T-cell (primary cell): ENCODE data around the gene RPUSD3. TPM values are rescaled to one million over a fixed set of nuclear protein-coding genes. Genes with fewer than 3 reads are reported as not detected.
A peak's percentile ranks its signal among the peaks of the same experiment; 100 is the strongest.
"Not testable (repeated sequence)": the region's sequence is repeated elsewhere in the genome, so short reads cannot be mapped to it uniquely, and the experiment has no call there.

ENCODE experiments used
- ATAC-seq, 4 experiments: fragments of 200-7000 bp in 3 of 4; fragments of 150-1000 bp in 1 of 4; cut with Tn5 transposase; replicated peaks in 1 of 4; 1 replicate in 3 of 4; 2 replicates in 1 of 4; pipeline ENCODE4 v1.10.0; 2021; ENCODE audit warnings: moderate library complexity in 3 of 4, mild to moderate bottlenecking in 2 of 4, moderate number of reproducible peaks in 1 of 4
- CTCF ChIA-PET, 2 donors: fragments of 300-600 bp; sonication (Branson Sonifier 250); formaldehyde crosslinking; loops; one replicate each; lab custom pipeline; 2022; ENCODE audit warnings: antibody characterized with exemption in 2 of 2; lab: Charles Lee
- POLR2A ChIA-PET, 2 donors: fragments of 300-600 bp; sonication (Branson Sonifier 250); formaldehyde crosslinking; loops; one replicate each; lab custom pipeline; 2022; ENCODE audit warnings: antibody characterized with exemption in 2 of 2; lab: Charles Lee
- DNase-seq, 35 experiments: peaks; one replicate each; pipeline versions ENCODE4 v3.0.0 to v3.0.0-alpha.2; 2013 to 2023
- H3K27ac ChIP-seq: one replicate; pipeline ENCODE4 v1.5.1; 2013; ENCODE audit warnings: low read length
- H3K27me3 ChIP-seq, 2 experiments: replicated peaks in 1 of 2; 1 replicate in 1 of 2; 2 replicates in 1 of 2; pipeline versions ENCODE4 v1.6.1 to v1.7.0; 2013; ENCODE audit warnings: low read length in 1 of 2, mixed read lengths in 1 of 2; ENCODE audit not compliant: control insufficient read depth in 2 of 2, insufficient read depth in 2 of 2; ENCODE audit errors: extremely low read depth in 1 of 2
- H3K36me3 ChIP-seq, 2 donors: 1 replicate in 1 of 2; 2 replicates in 1 of 2; pipeline versions ENCODE4 v1.6.1 to v1.7.0; 2013; ENCODE audit warnings: low read length in 1 of 2; ENCODE audit not compliant: control insufficient read depth in 2 of 2, insufficient read depth in 1 of 2; ENCODE audit errors: extremely low read depth in 1 of 2
- H3K4me1 ChIP-seq, 2 experiments: 1 replicate in 1 of 2; 2 replicates in 1 of 2; pipeline versions ENCODE4 v1.6.1 to v1.7.0; 2013; ENCODE audit warnings: low read length in 2 of 2, mixed read lengths in 1 of 2; ENCODE audit not compliant: insufficient read depth in 2 of 2, control insufficient read depth in 1 of 2; ENCODE audit errors: extremely low read depth in 1 of 2
- H3K4me3 ChIP-seq, 2 donors: 1 replicate in 1 of 2; 2 replicates in 1 of 2; pipeline versions ENCODE4 v1.5.1 to v1.7.0; 2013; ENCODE audit warnings: mild to moderate bottlenecking in 2 of 2, low read length in 1 of 2, moderate library complexity in 1 of 2; ENCODE audit not compliant: control insufficient read depth in 1 of 2; ENCODE audit errors: extremely low read depth in 1 of 2
- H3K9me3 ChIP-seq: 2 replicates; pipeline ENCODE4 v1.7.0; 2013
- H3K27ac Mint-ChIP-seq, 2 donors: one replicate each; pipeline ENCODE4 v1.8.0; 2020 to 2021; ENCODE audit warnings: mild to moderate bottlenecking in 2 of 2, mixed read lengths in 2 of 2
- H3K27me3 Mint-ChIP-seq, 2 donors: one replicate each; pipeline ENCODE4 v1.8.0; 2021 to 2022; ENCODE audit warnings: mixed read lengths in 2 of 2
- H3K36me3 Mint-ChIP-seq: one replicate; pipeline ENCODE4 v1.8.0; 2021; ENCODE audit warnings: mixed read lengths
- H3K4me1 Mint-ChIP-seq, 3 donors: one replicate each; pipeline ENCODE4 v1.8.0; 2020 to 2022; ENCODE audit warnings: mixed read lengths in 3 of 3, mild to moderate bottlenecking in 1 of 3
- H3K4me3 Mint-ChIP-seq, 3 donors: one replicate each; pipeline ENCODE4 v1.8.0; 2020 to 2022; ENCODE audit warnings: mild to moderate bottlenecking in 3 of 3, mixed read lengths in 3 of 3, moderate library complexity in 3 of 3
- H3K9me3 Mint-ChIP-seq, 3 donors: one replicate each; pipeline ENCODE4 v1.8.0; 2020 to 2022; ENCODE audit warnings: mixed read lengths in 3 of 3
- WGBS: methylation state at CpG from one replicate; pipeline ENCODE4 v1.1.5; 2013; ENCODE audit warnings: missing lambda C conversion rate; ENCODE audit not compliant: insufficient coverage; 5-methylcytosine and 5-hydroxymethylcytosine counted together
- total RNA-seq, 35 experiments: library from RNA in 6 of 35; stranded (reverse) in 6 of 35; fragments of 120-200 nt in 1 of 35; gene quantifications; one replicate each; pipeline versions ENCODE4 v1.2.1 to v1.2.4 and lab custom pipeline; 2013 to 2026

RPUSD3 gene
- total RNA-seq, 5 donors from 2014 or later (not counting 1 experiment from before 2014, with no cell fraction given), result 23.6 to 70.5 (median 64.7) TPM

GRCh38 chr3:9867106-9867505 is 23.3 kb upstream of the RPUSD3 start:
- POLR2A ChIA-PET, result no interaction called here
- H3K27ac Mint-ChIP-seq, result no peak overlapping the region

GRCh38 chr3:9866639-9867038 is 22.8 kb upstream of the RPUSD3 start:
- ChIA-PET POLR2A (no interaction called here), CTCF (no interaction called here)
- Mint-ChIP-seq H3K4me3 (no peak overlapping the region), H3K9me3 (no peaks in the 10 kb centered on the region), H3K4me1 (peaks cover 0 to 7% (median 0%) of the 10 kb centered on the region in 3 donors), H3K27ac (no peak overlapping the region), H3K36me3 (no peaks in the 10 kb centered on the region), H3K27me3 (peaks cover 0 to 13% of the 10 kb centered on the region in 2 donors)
- no peaks in the 10 kb centered on the region for H3K9me3 ChIP-seq
- H3K4me3 ChIP-seq, result no peak overlapping the region
- WGBS, result 96% methylated on average over 5 of the region's 8 CpGs
- no peak for ATAC-seq
- H3K36me3 ChIP-seq, result no peaks in the 10 kb centered on the region
- no peak overlapping the region for H3K27ac ChIP-seq
- H3K27me3 ChIP-seq, result peaks cover 0 to 26% of the 10 kb centered on the region in 2 experiments
- no peak for DNase-seq
- peaks cover 0 to 11% of the 10 kb centered on the region in 2 experiments for H3K4me1 ChIP-seq

More at GRCh38 chr3:9867106-9867505, 23.3 kb upstream of the RPUSD3 start:
- CTCF ChIA-PET, result no interaction called here
- H3K4me1 ChIP-seq, result peaks cover 0 to 9% of the 10 kb centered on the region in 2 experiments
- no peak for ATAC-seq
- peaks cover 0 to 21% of the 10 kb centered on the region in 2 experiments for H3K27me3 ChIP-seq
- no peak overlapping the region for H3K4me3 Mint-ChIP-seq
- DNase-seq, result no peak
- H3K4me1 Mint-ChIP-seq, result peaks cover 0 to 5% (median 0%) of the 10 kb centered on the region in 3 donors
- no peak overlapping the region for H3K27ac ChIP-seq
- 83% methylated on average over 8 of the region's 12 CpGs for WGBS
- no peaks in the 10 kb centered on the region for H3K9me3 ChIP-seq
- no peaks in the 10 kb centered on the region for H3K36me3 ChIP-seq
- no peaks in the 10 kb centered on the region for H3K9me3 Mint-ChIP-seq
- H3K27me3 Mint-ChIP-seq, result peaks cover 0 to 8% of the 10 kb centered on the region in 2 donors
- H3K4me3 ChIP-seq, result no peak overlapping the region
- no peaks in the 10 kb centered on the region for H3K36me3 Mint-ChIP-seq

DNA sequence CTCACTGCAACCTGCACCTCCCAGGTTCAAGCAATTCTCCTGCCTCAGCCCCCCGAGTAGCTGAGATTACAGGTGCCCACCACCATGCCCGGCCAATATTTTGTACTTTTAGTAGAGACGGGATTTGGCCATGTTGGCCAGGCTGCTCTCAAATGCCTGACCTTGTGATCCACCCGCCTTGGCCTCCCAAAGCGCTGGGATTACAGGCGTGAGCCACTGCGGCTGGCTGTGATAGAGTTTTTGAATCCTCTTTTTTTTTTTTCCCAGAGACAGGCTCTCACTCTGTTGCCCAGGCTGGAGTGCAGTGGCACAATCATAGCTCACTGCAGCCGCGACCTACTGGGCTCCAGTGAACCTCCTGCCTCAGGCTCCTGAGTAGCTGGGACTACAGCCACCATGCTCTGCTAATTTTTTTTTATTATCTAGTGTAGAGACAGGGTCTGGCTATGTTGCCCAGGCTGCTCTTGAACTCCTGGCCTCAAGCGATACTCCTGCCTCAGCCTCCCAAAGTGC is 21.4 kb upstream of the RPUSD3 start:
- H3K27me3 Mint-ChIP-seq, result peaks cover 0 to 13% of the 10 kb centered on the region in 2 donors
- Histone ChIP-seq H3K27me3 (peaks cover 0 to 32% of the 10 kb centered on the region in 2 experiments), H3K4me1 (peaks cover 0 to 11% of the 10 kb centered on the region in 2 experiments)
- H3K36me3 Mint-ChIP-seq, POLR2A ChIA-PET, H3K27ac Mint-ChIP-seq, H3K9me3 Mint-ChIP-seq, CTCF ChIA-PET, DNase-seq, H3K4me1 Mint-ChIP-seq, H3K4me3 ChIP-seq, H3K36me3 ChIP-seq, H3K27ac ChIP-seq, H3K9me3 ChIP-seq, H3K4me3 Mint-ChIP-seq, ATAC-seq: not testable (repeated sequence)
- WGBS, result 89% methylated on average over 3 of the region's 10 CpGs

DNA sequence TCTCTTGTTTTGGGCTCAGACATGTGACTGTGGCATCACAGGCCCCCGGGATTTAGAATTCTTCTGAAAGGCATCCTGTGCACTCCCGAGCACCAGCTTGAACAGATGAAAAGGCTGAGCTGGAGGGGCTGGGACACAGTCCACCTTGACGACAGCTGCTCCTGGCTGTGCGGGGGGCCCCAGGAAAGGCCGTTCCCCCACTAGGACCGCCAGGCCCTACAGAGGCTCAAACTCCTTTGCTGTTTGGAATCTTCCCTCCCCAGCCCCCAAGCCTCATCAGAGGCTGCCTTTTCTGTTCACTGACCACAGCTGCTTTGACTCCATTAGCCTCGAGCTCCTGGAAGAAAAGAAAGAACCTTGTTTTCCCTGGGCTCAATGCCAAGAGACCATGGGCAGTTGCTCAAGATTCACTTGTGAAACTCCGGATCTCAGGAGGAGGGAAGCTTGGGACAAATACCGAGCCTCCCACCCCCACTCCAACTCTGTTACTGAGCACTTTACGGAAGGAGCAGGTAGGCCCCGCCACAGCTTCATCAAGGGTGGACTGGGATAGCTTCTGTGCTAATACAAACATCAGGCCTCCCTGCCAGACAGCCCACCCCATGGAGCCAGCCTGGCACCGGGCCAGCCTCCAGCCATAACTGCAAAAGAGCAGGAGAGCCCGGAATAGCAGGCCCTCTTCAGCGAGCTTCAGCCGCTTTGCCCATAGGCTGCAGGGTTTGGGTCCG is 20.6 kb upstream of the RPUSD3 start:
- DNase-seq, result no peak
- Mint-ChIP-seq H3K4me3 (no peak overlapping the region), H3K27ac (no peak overlapping the region), H3K9me3 (no peaks in the 10 kb centered on the region), H3K27me3 (peaks cover 0 to 13% of the 10 kb centered on the region in 2 donors), H3K36me3 (no peaks in the 10 kb centered on the region), H3K4me1 (peaks cover 0 to 7% (median 0%) of the 10 kb centered on the region in 3 donors)
- no peak for ATAC-seq
- Histone ChIP-seq H3K4me3 (no peak overlapping the region), H3K9me3 (no peaks in the 10 kb centered on the region), H3K4me1 (peaks cover 0 to 11% of the 10 kb centered on the region in 2 experiments), H3K27me3 (peaks cover 0 to 32% of the 10 kb centered on the region in 2 experiments), H3K36me3 (no peaks in the 10 kb centered on the region), H3K27ac (no peak overlapping the region)
- POLR2A ChIA-PET, result interaction anchor here in 1 of 2 donors (0.6 kb wide), 1 partner anchor 61 kb away, joined by 12 read pairs; no protein-coding TSS in a partner anchor
- WGBS, result 90% methylated on average over 8 of the region's 16 CpGs
- CTCF ChIA-PET, result no interaction called here

DNA sequence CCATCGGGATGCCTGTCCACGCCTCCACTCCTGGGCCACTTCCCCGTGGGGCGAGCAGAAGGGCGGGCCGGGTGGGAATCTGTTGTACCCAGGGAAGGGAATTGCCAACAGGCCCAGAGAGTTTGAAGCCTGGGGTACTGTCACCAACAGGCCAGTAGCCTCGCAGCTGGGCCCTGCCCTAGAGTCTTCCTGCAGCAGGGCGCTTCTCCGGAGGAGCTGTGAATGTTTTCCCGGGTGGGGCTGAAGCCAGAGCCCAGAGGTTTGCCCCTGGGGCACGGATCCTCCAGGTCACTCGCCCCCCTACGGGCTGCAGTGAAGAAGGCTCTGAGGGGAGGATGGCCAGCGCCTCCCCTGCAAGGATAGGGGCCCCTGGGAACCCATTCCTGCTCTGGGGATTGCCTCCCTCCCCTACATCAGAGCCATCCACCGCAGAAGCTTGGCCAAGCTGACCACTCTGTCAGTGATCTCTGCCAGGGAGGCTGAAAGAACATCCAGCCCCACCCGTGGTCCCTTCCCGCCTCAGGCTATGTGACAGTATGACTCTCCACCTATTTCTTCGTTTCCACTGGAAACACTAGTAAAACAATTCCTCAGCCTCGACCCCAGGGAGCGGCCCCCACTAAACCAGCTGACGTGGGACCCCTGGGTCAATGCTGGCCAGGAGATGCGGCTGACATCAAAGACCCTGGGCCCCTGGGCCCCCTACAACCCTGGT is 19.4 kb upstream of the RPUSD3 start:
- ATAC-seq, result no peak
- ChIA-PET POLR2A (no interaction called here), CTCF (interaction anchor here in 1 of 2 donors (0.6 kb wide), 1 partner anchor 446 kb away, joined by 4 read pairs; no protein-coding TSS in a partner anchor)
- Mint-ChIP-seq H3K27ac (no peak overlapping the region), H3K9me3 (no peaks in the 10 kb centered on the region), H3K4me1 (peaks cover 0 to 7% (median 0%) of the 10 kb centered on the region in 3 donors), H3K4me3 (no peak overlapping the region), H3K27me3 (peaks cover 0 to 13% of the 10 kb centered on the region in 2 donors), H3K36me3 (no peaks in the 10 kb centered on the region)
- Histone ChIP-seq H3K36me3 (no peaks in the 10 kb centered on the region), H3K9me3 (no peaks in the 10 kb centered on the region), H3K27me3 (peaks cover 0 to 32% of the 10 kb centered on the region in 2 experiments), H3K4me3 (no peak overlapping the region), H3K27ac (no peak overlapping the region), H3K4me1 (peaks cover 0 to 11% of the 10 kb centered on the region in 2 experiments)
- no peak for DNase-seq
- 78% methylated on average over 21 of the region's 22 CpGs for WGBS

- 21% methylated on average over 45 of the region's 45 CpGs for WGBS
- Mint-ChIP-seq H3K4me1 (peaks cover 0 to 7% (median 0%) of the 10 kb centered on the region in 3 donors), H3K4me3 (peak overlapping the region in 1 of 3 donors; percentile 44), H3K27ac (peak overlapping the region in 1 of 2 donors; percentile 43), H3K9me3 (no peaks in the 10 kb centered on the region), H3K36me3 (no peaks in the 10 kb centered on the region), H3K27me3 (peaks cover 0 to 13% of the 10 kb centered on the region in 2 donors)
- ChIA-PET CTCF (no interaction called here), POLR2A (no interaction called here)
- peak; percentile 67 to 79 (median 70) for ATAC-seq
- peaks cover 0 to 11% of the 10 kb centered on the region in 2 experiments for H3K4me1 ChIP-seq
- peaks cover 0 to 32% of the 10 kb centered on the region in 2 experiments for H3K27me3 ChIP-seq
- DNase-seq, result peak in 23 of 35 experiments; percentile 4 to 51 (median 23)
- H3K9me3 ChIP-seq, result no peaks in the 10 kb centered on the region
- H3K27ac ChIP-seq, result no peak overlapping the region
- H3K4me3 ChIP-seq, result no peak overlapping the region
- no peaks in the 10 kb centered on the region for H3K36me3 ChIP-seq
Measured at GRCh38 chr3:9862391-9863057, 18.7 kb upstream of the RPUSD3 start.
